Astrocyte of the cerebellum (primary cell): ENCODE data around the gene PLPPR5.
A peak's percentile ranks its signal among the peaks of the same experiment; 100 is the strongest.

Experiments
- DNase-seq: peaks from one replicate; pipeline ENCODE4 v3.0.0-alpha.2; 2011; ENCODE audit warnings: low read depth
- H3K4me3 ChIP-seq: 2 replicates; pipeline ENCODE4 v1.5.1; 2011; ENCODE audit warnings: mild to moderate bottlenecking, low read depth, low read length, moderate library complexity
- in situ Hi-C: cut with HindIII; loops from 2 replicates; pipeline ENCODE4 v1.10.0; 2017; ENCODE audit warnings: low sequenced_read_pairs
- TF ChIP-seq, protein P1 (sequence below): IDR thresholded peaks from 2 replicates; pipeline ENCODE4 v1.5.1; 2012; ENCODE audit warnings: low read length, low read depth, moderate library complexity, mild to moderate bottlenecking; ENCODE audit errors: missing control alignments

The PLPPR5 gene

DNA sequence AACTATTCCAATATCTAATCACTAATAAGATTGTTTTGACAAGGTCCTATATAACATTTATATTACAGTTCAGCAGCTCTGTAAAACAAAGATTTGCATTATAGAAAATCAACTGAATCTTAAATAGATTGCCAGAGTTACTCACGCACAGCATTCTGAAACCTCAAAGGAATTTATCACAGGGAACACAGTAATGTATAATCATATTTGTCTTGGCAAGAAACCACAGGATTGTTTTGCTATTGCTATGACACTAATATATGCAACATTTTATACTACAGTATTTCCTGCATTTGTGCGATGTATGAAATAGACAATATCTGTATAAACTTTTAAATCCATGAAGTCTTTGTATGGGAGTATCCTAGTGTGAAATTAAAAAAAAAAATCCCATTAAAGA lies 101.4 kb downstream of the PLPPR5 start:
- DNase-seq: peak; percentile 86
- TF ChIP-seq, protein P1, sequence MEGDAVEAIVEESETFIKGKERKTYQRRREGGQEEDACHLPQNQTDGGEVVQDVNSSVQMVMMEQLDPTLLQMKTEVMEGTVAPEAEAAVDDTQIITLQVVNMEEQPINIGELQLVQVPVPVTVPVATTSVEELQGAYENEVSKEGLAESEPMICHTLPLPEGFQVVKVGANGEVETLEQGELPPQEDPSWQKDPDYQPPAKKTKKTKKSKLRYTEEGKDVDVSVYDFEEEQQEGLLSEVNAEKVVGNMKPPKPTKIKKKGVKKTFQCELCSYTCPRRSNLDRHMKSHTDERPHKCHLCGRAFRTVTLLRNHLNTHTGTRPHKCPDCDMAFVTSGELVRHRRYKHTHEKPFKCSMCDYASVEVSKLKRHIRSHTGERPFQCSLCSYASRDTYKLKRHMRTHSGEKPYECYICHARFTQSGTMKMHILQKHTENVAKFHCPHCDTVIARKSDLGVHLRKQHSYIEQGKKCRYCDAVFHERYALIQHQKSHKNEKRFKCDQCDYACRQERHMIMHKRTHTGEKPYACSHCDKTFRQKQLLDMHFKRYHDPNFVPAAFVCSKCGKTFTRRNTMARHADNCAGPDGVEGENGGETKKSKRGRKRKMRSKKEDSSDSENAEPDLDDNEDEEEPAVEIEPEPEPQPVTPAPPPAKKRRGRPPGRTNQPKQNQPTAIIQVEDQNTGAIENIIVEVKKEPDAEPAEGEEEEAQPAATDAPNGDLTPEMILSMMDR: no peak
- H3K4me3 ChIP-seq: no peak overlapping the region
- in situ Hi-C loops: no loop called here

DNA sequence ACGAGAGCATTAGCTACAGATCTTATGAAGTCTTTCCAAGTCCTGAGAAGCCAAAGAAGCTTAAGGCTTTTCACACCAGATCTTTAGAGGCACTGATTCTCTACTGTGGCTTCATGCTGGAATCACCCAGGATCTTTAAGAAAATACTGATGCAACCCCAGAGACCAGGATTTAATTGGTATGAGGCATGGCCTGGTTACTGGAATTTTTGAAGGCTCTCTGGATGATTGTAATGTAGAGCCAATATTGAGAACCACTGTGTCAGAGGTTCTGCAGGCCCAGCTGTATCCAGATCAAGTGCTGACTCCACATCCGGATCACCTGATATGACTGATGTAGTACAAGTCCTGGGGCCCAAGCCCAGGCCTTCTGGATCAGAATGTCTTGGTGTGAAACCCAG lies 105.7 kb downstream of the PLPPR5 start:
- in situ Hi-C loops: no loop called here
- no peak overlapping the region for H3K4me3 ChIP-seq
- TF ChIP-seq, protein P1: no peak
- DNase-seq: no peak

DNA sequence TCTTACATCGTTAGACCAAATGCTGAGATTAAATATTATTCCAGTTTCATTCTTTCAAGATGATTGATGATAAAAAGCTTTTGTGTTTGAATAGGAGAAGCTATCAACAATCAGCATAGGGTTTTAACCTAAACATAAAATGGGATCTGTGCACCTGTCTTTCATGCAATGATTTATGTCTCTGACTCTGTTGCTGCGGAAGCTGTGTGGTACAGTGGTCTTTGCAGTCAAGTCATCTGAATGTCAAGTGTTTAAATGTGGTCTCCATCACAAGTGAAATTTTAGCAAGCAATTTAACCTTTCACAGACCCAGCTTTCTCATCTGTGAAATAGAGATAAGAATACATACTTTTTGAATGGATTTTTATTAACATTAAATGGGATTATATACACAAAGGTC lies 107.2 kb downstream of the PLPPR5 start:
- DNase-seq: no peak
- in situ Hi-C loops: no loop called here
- TF ChIP-seq, protein P1: no peak

DNA sequence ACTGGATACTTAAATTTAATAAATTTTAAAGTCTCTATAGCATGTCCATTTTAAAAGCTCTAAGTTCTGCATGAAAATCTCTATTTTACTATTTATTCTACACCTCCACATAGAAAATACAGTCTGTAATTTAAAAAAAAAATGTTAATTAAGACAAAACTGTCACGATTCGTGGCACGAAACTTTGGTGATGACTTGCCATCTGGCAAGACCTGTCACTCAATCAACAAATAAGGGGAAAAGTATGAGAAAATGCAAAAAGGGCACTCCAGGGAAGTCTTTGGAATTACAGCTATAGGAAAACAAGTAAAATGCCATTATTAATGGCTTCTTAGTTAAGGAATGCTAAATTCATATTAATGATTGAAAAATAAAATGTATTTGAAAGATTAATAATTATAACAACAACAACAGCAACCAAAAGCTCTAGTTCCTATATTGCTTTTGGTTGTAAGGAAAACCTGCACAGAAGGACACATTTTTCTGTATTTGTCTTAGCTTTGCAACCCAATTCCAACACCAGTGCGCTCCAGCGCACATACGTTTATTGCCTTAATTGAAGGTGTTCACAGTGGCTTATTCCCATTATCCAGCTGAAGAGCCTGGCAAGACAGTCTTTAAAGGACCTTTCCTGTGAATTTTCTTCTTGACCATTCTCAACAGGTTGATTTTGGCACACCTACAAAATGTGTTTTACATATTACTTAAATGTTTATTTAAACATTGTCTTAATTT lies 107.8 kb downstream of the PLPPR5 start:
- TF ChIP-seq, protein P1: no peak
- H3K4me3 ChIP-seq: no peak overlapping the region
- DNase-seq: no peak
- in situ Hi-C loops: no loop called here

More for the DNA sequence above, 107.2 kb downstream of the PLPPR5 start:
- no peak overlapping the region for H3K4me3 ChIP-seq

DNA sequence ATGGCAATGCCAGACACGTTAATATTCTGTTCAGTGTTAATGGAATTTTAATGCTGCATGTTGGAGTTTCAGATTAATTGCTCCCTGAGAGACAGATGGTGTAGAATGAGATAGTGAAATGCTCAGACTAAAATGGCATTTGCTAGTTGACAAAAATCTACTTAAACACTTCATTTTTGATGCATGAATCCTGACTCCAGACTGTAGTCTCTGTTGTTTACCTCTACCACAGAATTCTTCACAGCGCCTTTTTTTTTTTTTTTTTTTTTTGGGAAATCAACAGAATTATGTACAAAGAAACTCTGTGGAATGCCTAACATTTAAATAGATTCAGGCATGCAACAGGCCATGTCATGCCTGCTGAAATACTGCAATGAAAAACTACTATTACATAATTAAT lies 111.3 kb downstream of the PLPPR5 start:
- TF ChIP-seq, protein P1: no peak
- H3K4me3 ChIP-seq: no peak overlapping the region
- no peak for DNase-seq
- in situ Hi-C loops: no loop called here

DNA sequence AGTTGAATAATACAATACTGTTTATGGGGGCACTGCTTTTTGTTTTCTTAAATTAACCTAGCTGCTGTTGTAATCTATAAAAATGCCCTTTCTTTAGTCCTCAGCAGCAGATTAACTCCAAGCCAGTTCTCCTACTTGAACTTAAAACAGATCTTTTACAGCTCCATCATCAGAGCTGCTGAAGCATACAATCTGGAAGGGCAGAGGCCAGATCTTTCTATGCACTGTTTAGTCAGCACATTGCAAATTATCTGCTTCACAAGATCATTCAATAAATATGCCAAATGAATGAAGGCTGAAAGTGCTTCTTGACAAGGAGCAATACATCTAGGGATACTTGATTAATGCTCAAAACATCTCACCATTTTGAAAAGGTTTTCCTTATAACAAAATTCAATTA lies 115.8 kb downstream of the PLPPR5 start:
- in situ Hi-C loops: no loop called here
- DNase-seq: no peak
- no peak overlapping the region for H3K4me3 ChIP-seq
- TF ChIP-seq, protein P1: no peak

DNA sequence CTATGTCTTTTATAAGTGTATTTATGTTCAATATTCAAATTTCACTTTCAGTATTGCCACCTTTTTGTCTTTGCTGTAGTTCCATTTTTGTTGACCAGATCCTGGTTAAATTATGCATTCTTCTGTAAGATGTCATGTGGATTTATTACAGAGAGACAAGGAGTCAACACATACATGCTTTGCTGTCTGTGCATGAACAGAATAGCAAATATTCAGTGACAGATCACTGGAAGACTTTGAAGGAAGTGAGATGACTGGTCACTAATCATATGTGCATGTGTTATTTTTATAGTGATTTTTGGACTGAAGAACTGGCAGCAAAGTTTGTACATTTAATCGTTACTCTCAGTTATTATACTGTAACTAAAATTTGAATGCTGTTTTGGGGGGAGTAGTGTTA lies 117.2 kb downstream of the PLPPR5 start:
- no peak overlapping the region for H3K4me3 ChIP-seq
- in situ Hi-C loops: no loop called here
- DNase-seq: no peak
- TF ChIP-seq, protein P1: no peak
